HL-60 (cell line): Measurements from ENCODE around the gene GALNT13.

Source experiments
- GABPA ChIP-seq: IDR thresholded peaks from 2 replicates; pipeline ENCODE4 v1.6.1; 2012; ENCODE audit warnings: low read depth
- POLR2AphosphoS5 ChIP-seq: IDR thresholded peaks from 2 replicates; pipeline ENCODE4 v1.6.1; 2012; ENCODE audit warnings: low read depth
- TF ChIP-seq, protein P1 (sequence below): IDR thresholded peaks from one replicate; pipeline ENCODE4 v1.5.1; 2011; ENCODE audit warnings: low read length, control low read depth, inconsistent platforms; ENCODE audit not compliant: insufficient read depth
- TF ChIP-seq, protein P2 (sequence below): IDR thresholded peaks from 2 replicates; pipeline ENCODE4 v1.6.1; 2012; ENCODE audit warnings: low read depth; ENCODE audit not compliant: insufficient replicate concordance

DNA sequence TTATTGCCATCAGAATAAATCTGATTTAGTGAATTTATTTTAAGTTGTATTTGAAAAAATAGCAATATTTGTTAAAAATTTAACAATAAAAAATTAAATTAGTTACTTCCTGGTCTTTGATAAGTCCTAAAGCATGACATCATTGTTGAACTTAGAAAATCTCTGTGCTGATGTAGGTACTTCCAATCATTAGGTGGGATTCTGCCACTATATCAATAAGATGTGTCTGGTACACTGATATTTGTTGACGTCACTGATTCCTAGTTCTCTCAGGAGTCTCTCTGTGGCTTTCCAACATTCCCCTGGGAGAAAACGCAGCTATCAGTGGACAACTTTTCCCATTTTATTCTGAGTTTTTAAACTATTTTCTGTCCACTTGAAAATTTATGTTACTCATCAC, 143.5 kb downstream of the GALNT13 start:
- TF ChIP-seq POLR2AphosphoS5 (no peak), GABPA (no peak)
- TF ChIP-seq, protein P1, sequence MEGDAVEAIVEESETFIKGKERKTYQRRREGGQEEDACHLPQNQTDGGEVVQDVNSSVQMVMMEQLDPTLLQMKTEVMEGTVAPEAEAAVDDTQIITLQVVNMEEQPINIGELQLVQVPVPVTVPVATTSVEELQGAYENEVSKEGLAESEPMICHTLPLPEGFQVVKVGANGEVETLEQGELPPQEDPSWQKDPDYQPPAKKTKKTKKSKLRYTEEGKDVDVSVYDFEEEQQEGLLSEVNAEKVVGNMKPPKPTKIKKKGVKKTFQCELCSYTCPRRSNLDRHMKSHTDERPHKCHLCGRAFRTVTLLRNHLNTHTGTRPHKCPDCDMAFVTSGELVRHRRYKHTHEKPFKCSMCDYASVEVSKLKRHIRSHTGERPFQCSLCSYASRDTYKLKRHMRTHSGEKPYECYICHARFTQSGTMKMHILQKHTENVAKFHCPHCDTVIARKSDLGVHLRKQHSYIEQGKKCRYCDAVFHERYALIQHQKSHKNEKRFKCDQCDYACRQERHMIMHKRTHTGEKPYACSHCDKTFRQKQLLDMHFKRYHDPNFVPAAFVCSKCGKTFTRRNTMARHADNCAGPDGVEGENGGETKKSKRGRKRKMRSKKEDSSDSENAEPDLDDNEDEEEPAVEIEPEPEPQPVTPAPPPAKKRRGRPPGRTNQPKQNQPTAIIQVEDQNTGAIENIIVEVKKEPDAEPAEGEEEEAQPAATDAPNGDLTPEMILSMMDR, result no peak
- TF ChIP-seq, protein P2, sequence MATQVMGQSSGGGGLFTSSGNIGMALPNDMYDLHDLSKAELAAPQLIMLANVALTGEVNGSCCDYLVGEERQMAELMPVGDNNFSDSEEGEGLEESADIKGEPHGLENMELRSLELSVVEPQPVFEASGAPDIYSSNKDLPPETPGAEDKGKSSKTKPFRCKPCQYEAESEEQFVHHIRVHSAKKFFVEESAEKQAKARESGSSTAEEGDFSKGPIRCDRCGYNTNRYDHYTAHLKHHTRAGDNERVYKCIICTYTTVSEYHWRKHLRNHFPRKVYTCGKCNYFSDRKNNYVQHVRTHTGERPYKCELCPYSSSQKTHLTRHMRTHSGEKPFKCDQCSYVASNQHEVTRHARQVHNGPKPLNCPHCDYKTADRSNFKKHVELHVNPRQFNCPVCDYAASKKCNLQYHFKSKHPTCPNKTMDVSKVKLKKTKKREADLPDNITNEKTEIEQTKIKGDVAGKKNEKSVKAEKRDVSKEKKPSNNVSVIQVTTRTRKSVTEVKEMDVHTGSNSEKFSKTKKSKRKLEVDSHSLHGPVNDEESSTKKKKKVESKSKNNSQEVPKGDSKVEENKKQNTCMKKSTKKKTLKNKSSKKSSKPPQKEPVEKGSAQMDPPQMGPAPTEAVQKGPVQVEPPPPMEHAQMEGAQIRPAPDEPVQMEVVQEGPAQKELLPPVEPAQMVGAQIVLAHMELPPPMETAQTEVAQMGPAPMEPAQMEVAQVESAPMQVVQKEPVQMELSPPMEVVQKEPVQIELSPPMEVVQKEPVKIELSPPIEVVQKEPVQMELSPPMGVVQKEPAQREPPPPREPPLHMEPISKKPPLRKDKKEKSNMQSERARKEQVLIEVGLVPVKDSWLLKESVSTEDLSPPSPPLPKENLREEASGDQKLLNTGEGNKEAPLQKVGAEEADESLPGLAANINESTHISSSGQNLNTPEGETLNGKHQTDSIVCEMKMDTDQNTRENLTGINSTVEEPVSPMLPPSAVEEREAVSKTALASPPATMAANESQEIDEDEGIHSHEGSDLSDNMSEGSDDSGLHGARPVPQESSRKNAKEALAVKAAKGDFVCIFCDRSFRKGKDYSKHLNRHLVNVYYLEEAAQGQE, result no peak
